ENCODE measurements around the gene SLC34A2.
"Not testable (repeated sequence)": the region's sequence is repeated elsewhere in the genome, so short reads cannot be mapped to it uniquely, and the experiment has no call there.

Gene SLC34A2, protein sequence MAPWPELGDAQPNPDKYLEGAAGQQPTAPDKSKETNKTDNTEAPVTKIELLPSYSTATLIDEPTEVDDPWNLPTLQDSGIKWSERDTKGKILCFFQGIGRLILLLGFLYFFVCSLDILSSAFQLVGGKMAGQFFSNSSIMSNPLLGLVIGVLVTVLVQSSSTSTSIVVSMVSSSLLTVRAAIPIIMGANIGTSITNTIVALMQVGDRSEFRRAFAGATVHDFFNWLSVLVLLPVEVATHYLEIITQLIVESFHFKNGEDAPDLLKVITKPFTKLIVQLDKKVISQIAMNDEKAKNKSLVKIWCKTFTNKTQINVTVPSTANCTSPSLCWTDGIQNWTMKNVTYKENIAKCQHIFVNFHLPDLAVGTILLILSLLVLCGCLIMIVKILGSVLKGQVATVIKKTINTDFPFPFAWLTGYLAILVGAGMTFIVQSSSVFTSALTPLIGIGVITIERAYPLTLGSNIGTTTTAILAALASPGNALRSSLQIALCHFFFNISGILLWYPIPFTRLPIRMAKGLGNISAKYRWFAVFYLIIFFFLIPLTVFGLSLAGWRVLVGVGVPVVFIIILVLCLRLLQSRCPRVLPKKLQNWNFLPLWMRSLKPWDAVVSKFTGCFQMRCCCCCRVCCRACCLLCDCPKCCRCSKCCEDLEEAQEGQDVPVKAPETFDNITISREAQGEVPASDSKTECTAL

DNA sequence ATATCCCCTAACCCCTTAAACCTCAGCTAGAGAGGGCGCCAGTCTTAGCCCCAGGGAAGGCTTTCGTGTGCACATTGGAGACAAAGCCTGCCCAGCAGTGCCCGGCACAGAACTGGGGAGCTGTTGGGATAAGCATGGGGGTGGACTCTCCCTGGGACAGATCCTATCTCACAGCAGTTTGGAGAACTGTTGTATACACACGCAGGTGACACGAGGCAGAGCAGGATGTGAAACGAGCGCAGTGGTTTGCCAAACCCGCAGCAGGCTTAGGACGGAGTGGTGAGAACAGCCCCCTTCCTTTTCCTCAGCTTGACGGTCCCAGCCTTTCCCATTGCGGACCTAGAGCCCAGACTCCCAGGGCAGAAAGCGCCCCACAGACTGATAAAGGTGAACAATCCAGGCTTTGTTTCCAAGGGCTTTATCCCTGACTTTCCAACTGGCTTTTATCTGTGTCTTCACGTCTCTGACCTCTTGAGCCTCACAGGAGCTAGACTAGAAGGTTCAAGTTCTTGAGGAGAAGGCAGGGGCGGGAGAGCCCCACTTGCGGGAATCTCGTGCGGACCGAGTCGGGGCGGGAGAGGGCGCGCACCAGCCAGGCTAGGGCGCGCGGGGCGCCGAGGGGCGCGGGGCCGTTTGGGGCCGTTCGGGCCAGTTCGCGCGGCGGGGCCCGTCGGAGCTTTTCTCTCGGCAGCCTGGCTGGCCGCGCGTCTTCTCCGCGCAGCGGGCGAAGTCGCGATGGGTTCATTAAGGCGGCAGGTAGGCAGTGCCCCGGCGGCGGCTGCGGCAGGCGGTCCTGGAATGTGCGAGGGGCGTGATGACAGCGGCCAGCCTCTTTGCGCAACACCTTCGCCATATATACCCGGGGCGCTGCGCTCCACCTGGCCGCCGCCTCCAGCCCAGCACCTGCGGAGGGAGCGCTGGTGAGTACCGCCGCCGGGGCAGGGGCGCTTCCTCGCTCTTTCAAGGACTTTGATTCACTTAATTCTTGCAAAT lies at the start of gene SLC34A2:
Gene SLC34A2 (plus strand): TSS at position 881 of the 993 bp plus-strand sequence. CDS start 6,650 bp downstream, outside the sequence.
- DNase-seq (ENCODE audit: low spot score): no peak

DNA sequence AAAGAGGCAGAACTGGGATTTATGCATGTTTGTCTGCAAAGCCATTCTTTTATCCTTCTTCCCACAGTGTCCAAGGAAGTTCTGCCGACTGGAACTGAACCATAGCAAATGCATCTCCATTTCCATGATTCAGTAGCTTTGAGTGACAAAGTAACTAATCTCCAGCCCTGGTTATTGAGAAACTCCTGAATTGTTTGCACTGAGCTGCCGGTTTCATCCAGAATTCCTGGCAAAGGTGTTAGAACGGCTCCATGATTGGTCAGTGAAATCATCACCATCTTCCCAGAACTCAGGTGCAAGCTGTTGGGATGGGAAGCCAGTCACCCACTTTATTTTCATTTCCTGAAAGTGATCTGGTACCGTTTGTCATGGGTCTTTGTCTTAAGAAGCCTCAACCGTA lies 47.0 kb upstream of the SLC34A2 start:
- no peak for DNase-seq (ENCODE audit: low spot score)

DNA sequence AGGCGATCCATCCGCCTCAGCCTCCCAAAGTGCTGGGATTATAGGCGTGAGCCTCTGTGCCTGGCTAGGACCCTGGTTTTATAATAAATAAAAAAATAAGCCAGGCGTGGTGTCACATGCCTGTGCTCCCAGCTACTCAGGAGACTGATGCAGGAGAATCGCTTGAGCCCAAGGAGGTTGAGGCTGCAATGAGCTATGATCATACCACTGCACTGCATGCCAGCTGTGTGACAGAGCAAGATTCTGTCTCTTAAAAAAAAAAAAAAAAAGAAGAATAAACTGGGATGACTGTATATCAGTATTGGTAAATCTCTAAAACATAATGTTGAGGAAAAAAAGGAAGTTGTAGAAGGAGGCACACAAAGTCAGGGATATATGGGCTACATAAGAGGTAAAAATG lies 45.7 kb upstream of the SLC34A2 start:
- no peak for DNase-seq (ENCODE audit: low spot score)

DNA sequence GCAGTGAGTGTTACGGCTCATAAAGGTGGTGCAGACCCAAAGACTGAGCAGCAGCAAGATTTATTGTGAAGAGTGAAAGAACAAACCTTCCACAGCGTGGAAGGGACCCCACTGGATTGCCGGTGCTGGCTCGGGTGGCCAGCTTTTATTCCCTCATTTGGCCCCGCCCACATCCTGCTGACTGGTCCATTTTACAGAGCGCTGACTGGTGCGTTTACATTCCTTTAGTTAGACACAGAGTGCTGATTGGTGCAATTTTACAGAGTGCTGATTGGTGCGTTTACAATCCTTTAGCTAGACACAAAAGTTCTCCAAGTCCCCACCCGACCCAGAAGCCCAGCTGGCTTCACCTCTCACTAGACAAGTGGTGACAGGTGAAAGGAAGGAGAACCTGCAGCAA lies 42.0 kb upstream of the SLC34A2 start:
- not testable (repeated sequence) for DNase-seq (ENCODE audit: low spot score)

DNA sequence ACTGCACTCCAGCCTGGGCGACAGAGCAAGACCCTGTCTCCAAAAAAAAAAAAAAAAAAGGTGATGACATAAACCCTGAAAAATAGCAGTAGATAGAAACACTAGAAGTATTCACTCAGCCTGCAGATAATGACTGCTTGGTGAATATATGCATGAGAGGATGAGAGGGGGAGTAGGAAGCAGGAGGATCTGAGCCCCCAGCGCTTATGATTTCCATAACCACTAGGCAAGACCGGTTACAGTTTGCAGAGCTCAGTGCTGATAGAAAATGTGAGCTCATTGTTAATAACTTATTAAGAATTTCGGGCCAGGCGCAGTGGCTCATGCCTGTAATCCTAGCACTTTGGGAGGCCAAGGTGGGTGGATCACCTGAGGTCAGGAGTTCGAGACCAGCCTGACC lies 40.8 kb upstream of the SLC34A2 start:
- no peak for DNase-seq (ENCODE audit: low spot score)

DNA sequence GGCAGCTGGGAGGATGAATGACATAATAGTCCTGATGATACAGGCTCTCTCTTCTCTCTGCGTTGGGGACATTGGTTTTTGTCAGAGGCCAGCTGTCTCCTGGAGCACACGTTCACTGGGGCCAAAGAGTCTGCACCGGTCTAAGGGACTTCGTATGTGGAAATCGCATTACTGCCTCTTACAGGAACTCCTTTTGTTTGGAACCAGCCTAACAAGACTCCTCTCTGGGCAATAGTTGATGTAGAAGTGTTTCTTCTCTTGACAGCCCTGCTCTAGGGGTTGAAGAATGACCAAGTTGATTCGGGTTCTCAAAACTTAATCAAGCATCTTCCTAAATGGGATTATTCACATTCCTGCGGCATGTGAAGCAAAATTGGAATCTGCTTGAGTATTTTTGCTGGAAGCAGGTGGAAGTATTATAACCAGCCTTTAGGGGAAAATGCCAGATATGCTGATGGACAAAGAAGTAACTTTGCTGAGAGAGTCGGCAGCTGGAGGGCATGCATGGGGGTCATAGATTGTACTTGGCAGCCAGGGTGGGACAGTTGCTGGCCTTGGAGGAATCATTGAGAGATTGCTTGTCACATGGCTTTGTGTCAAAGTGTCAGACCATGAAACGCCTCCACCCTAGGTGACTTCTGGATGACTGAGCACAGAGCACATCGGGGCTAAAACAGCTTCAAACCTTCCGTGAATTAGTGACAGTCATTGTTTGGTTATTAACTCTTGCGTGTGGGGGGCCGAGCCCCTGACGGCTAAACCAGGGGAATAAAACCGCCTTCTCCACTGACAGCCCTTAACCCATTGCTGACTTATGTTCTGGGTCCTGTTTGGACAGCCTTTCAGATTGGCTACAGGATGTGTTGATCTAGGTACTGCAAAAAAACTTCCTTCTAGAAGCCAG lies 34.4 kb upstream of the SLC34A2 start:
- DNase-seq (ENCODE audit: low spot score): no peak

DNA sequence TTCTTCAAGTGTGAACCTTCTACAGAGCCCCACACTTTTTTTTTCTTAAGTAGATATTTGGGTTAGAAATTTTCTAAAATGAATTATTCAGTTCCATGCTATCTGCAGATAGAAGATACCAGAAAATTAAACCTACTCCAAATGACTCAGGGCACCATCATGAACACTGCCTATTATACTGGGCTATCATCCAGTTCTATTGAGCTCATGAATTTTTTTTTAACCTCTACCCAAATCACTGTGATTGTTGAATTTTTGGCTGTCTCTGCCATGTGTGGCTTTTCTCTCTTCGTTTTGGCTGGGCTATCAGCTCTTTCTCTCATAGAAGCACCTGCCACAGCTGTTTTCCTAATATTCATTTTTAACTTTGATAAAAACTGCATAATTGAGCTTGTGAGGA lies 31.0 kb upstream of the SLC34A2 start:
- DNase-seq (ENCODE audit: low spot score): no peak

DNA sequence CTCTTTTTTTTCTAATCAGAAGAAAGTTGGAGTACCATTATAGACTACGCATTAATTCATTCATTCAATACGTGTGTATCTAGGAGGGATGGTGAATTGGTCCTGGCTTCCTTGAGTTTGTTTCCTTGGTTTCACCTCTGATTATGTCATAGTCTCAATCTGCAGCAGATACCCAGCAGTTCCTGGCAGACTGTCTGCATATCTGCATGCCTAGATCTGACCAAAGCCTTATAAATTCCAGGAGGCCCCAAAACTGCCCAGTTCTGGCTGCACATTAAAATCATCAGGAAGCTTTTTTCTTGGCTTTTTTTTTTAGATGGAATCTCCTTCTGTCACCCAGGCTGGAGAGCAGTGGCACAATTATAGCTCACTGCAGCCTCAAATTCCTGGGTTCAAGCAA lies 27.2 kb upstream of the SLC34A2 start:
- DNase-seq (ENCODE audit: low spot score): no peak

DNA sequence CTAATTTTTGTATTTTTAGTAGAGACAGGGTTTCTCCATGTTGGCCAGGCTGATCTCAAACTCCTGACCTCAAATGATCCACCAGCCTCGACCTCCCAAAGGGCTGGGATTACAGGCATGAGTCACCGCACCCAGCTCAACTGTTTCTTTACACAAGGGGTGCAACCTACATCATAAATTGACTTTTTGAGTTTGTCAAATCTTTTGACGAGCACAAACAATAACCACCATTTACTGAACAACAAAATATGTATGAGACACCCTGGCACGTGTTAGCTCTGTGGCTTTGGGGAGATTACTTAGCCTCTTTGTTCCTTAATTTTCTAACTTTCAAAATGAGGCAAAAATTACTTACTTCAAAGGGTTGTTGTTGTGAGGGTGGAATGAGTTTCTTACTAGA lies 23.5 kb upstream of the SLC34A2 start:
- DNase-seq (ENCODE audit: low spot score): no peak

DNA sequence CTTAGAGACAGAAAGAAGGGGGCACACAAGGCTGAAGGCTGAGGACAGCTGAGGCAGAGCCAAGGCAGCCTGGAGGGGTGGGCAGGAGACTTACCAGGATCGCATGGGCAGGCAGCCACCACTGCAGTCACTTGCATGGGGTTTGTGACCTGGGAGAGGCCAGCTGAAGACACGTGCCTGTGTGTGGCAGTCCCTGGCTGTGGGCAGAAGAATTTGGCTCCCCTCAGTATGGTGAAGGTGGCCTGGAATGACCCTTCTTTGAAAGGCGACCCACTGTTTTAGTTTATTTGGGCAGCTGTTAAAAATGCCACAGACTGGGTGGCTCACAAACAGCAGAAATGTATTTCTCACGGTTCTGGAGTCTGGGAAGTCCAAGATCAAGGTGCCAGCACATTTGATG lies 22.1 kb upstream of the SLC34A2 start:
- DNase-seq (ENCODE audit: low spot score): no peak

DNA sequence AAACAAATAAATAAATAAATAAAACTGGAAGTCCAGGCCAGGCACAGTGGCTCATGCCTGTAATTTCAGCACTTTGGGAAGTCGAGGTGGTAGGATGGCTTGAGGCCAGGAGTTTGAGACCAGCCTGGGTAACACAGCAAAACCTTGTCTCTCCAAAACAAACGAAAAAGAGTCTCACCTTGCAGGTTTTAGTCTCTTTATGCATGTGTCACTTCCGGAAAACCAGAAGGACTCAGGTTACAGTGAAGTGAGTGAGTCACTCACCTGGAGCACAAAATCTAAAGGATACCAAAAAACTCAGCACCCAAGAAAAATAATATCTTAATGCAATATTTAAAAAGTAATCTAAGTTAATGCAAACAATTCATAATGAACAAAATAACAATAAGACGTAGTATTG lies 20.1 kb upstream of the SLC34A2 start:
- DNase-seq (ENCODE audit: low spot score): no peak

DNA sequence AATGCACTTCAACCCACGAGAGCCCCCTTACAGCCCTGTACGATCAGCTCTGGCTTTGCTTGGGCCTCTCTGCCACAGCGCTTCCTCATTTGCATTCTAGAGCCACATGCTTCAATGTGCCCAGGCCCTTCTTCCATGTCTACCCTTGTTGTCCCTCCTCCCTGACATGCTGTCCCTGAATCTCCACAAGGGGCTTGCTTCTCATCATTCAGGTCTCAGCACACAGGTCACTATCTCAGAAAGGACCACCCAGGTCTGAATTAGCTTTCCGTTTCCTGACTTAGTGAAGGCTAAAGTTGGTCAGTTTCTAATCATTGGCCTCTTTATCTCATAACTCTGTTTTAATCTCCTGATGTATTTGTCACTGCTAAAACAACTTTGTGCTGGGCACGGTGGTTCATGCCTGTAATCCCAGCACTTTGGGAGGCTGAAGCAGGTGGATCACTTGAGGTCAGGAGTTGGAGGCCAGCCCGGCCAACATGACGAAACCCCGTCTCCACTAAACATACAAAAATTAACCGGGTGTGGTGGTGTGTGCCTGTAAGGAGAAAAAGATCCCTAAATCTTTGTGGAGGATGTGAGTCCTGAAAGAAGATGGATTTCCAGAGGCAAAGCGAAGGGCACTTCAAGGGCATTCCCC lies 17.9 kb upstream of the SLC34A2 start:
- DNase-seq (ENCODE audit: low spot score): no peak

DNA sequence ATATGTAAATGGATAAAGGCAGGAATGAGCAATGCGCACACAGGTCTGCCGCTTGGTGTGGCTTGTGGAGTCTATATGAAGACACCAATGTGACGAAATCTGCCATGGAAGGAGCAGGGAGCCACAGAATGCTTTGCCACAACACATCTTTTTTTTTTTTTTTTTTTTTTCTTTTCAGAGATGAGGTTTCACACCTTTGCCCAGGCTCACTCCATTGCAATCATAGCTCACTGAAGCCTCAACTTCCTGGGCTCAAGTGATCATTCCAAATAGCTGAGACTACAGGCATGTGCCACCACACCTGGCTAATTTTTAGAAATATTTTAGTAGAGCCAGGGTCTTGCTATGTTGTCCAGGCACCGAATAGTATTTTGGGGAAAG lies 17.4 kb upstream of the SLC34A2 start:
- DNase-seq (ENCODE audit: low spot score): no peak

DNA sequence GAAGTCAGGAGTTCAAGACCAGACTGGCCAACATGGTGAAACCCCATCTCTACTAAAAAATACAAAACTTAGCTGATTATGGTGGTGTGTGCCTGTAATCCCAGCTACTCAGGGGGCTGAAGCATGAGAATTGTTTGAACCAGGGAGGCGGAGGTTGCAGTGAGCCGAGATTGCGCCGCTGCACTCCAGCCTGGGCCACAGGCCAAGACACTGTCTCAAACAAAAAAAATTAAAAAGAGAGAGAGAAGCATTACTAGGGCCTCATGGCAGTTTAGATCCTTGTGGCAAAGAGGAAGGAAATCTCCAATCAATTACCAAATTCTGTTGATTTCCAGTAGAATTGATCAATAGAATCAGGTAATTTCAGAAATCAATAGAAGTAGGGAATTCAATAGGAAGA lies 16.8 kb upstream of the SLC34A2 start:
- no peak for DNase-seq (ENCODE audit: low spot score)

DNA sequence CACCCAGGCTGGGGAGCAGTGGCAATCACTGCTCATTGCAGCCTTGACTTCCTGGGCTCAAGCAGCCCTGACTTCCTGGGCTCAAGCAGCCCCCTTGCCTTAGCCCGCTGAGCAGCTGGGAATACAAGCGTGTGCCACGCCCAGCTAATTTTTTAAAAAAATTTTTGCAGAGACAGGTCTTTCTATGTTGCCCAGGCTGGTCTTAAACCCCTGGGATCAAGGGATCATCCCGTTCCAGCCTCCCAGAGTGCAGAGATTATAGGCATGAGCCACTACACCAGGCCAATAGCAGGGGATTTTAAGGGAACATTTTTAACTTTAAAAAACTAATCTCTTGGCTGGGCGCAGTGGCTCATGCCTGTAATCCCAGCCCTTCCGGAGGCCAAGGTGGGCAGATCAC lies 5.3 kb upstream of the SLC34A2 start:
- no peak for DNase-seq (ENCODE audit: low spot score)

DNA sequence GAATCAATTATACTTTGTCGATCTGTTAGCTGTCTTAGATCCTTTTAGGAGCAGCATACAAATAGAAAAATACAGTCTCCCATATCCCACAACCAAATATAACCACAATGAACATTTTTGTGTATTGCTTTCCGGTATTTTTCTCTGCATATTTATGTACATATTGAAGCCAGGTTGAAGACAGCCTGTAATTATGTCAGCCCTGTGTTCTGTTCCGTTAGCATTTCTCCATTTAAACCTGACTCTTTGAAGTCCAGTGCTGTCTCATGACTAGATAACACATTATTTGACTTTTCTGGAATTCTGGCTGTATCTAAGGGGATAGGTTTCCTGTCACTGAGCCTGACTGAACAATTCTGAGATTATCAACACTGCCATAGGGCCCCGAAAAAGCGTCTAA lies 4.0 kb upstream of the SLC34A2 start:
- DNase-seq (ENCODE audit: low spot score): no peak

DNA sequence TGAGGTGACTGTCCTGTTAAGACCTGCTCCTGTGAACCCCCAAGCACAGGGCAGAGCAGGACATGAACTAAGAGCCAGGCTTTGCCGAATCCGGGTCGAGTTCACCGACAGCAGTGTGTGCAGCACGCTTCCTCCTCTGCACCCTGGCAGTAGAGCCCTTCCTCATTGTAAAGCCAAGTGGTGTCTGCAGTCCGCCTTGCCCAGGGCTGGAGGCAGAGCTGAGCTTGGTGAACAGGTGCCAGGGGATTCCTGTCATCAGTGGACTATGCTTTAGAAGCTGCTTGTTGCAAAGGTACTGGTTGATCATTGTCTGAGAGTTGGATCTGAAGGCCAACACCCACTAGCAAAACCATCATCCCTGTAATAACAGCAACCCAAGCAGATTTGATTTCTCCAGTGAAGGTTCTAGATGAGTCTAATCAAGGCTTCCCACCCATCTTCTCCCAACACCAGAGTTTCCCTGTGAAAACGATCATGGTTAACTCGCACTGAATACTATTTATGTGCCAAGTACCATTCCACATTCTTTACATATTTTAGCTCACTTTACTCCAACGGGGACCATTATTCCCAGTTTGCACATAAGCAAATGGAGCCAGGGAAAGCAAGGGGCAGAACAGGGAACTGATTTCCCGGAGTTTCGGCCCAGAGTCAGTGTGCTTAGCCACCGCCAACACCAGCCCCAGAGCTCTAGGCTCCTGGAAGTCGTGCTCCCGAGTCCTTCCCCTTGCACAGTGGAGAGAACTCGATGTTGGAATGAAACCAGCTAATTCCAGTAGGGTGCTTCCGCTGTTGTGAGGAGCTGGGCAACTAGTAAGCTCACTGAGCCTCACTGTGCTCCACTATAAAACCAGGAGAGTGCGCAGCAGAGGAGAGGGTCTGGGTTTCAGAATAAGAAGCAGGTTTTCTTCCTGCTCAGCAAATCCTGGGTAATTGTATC lies 1.4 kb upstream of the SLC34A2 start:
- no peak for DNase-seq (ENCODE audit: low spot score)

DNA sequence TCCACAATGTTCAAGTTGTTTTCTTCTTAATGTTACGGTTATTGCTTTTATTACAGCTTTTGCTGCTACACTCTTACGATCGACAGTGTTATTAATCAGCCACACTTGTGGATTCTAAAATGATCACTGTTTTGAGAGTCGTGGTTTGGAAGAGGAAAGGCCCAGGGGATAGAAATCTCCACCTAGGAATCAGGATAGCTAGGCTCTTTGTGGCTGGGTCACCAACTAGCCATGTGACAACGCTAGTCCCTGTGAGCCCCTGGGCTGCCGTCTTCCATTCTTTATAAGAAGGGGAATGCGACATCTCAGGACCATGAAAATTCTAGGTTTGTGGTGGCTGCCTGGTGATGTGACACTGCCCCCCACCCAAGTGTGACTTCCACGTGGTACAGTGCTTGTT lies 380 bp downstream of the SLC34A2 start:
- DNase-seq (ENCODE audit: low spot score): no peak

DNA sequence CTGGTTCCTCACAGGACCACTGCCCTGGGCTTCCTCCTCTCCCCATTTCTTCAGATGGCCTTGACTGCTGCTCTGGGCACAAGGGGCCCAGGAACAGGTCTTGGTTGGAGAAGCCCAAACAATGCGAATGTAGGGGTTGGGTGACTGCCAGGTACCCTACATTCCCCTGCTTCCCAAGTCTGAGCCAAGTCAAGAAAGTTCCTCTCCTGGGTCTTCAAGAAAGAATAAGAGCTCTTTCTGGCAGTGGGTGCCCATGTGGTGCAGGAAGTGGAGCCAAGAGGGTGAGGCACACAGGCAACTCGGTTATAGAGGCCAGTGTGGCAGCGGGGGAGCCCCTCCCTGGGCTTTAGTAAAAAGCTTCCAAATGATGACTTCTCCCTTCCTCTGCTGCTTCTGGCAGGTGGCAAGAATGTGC lies 2.7 kb downstream of the SLC34A2 start:
- DNase-seq (ENCODE audit: low spot score): no peak

DNA sequence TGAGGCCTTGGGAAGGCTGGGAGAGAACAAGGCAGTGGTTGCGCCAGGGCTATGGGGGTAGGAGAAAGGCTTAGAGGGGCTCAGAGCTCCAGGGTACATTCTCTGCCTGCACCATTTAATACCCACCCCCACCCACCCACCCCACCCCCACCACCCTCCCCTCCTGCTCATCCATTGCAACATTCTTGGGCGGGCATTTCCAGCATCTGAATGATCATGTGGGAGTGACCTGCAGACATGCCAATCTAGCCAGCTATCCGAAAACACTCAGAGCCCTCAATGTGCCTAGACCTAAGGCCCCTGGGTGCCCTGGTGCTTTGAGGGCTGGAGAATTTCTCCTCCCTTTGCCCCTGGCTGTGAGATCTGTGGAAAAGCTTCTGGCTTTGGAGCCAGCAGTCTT lies 3.1 kb downstream of the SLC34A2 start:
- no peak for DNase-seq (ENCODE audit: low spot score)

Measured in AG08396 (cell line).